H9 (cell line): Measurements from ENCODE around the gene E2F4. TPM values are rescaled to one million over a fixed set of nuclear protein-coding genes. Genes with fewer than 3 reads are reported as not detected.

Source experiments
- DNase-seq: peaks from one replicate; pipeline ENCODE4 v3.0.0-alpha.2; 2017
- H2AFZ ChIP-seq: one replicate; pipeline ENCODE4 v1.6.1; 2013; ENCODE audit warnings: mild to moderate bottlenecking, low read length, control low read depth, moderate library complexity
- H2AK5ac ChIP-seq: 2 replicates; pipeline ENCODE4 v1.6.1; 2013; ENCODE audit warnings: low read length, control low read depth, mixed read lengths; ENCODE audit not compliant: insufficient read length
- H2BK120ac ChIP-seq: one replicate; pipeline ENCODE4 v1.6.1; 2013; ENCODE audit warnings: low read depth, mild to moderate bottlenecking, low read length, control low read depth, inconsistent platforms; ENCODE audit not compliant: poor library complexity, severe bottlenecking
- H2BK12ac ChIP-seq: 2 replicates; pipeline ENCODE4 v1.6.1; 2013; ENCODE audit warnings: low read length, control low read depth, mixed read lengths, low read depth; ENCODE audit not compliant: insufficient read length
- H2BK15ac ChIP-seq: 2 replicates; pipeline ENCODE4 v1.6.1; 2013; ENCODE audit warnings: low read depth, low read length, control low read depth
- H2BK20ac ChIP-seq: one replicate; pipeline ENCODE4 v1.6.1; 2013; ENCODE audit warnings: low read depth, mild to moderate bottlenecking, low read length, control low read depth, inconsistent platforms; ENCODE audit not compliant: poor library complexity, severe bottlenecking
- H2BK5ac ChIP-seq: 2 replicates; pipeline ENCODE4 v1.6.1; 2013; ENCODE audit warnings: low read length, control low read depth, mixed read lengths; ENCODE audit not compliant: insufficient read length
- H3K14ac ChIP-seq: 2 replicates; pipeline ENCODE4 v1.6.1; 2013; ENCODE audit warnings: low read length, control low read depth; ENCODE audit not compliant: insufficient read depth
- H3K18ac ChIP-seq: 2 replicates; pipeline ENCODE4 v1.6.1; 2013; ENCODE audit warnings: low read depth, mild to moderate bottlenecking, mixed read lengths, low read length, control low read depth; ENCODE audit not compliant: insufficient read length
- H3K23ac ChIP-seq: 2 replicates; pipeline ENCODE4 v1.6.1; 2013; ENCODE audit warnings: low read length, control low read depth, mixed read lengths, low read depth; ENCODE audit not compliant: insufficient read length
- H3K23me2 ChIP-seq: 2 replicates; pipeline ENCODE4 v1.6.1; 2013; ENCODE audit warnings: low read depth, mild to moderate bottlenecking, mixed read lengths, low read length, control low read depth; ENCODE audit not compliant: insufficient read length, poor library complexity, severe bottlenecking
- H3K27ac ChIP-seq: 2 replicates; pipeline ENCODE4 v1.5.1; 2013; ENCODE audit warnings: low read length, control low read depth, mixed read lengths, low read depth; ENCODE audit not compliant: insufficient read length
- H3K27me3 ChIP-seq: 2 replicates; pipeline ENCODE4 v1.6.1; 2013; ENCODE audit warnings: low read length, control low read depth, inconsistent platforms; ENCODE audit not compliant: insufficient read depth
- H3K4ac ChIP-seq: 2 replicates; pipeline ENCODE4 v1.6.1; 2013; ENCODE audit warnings: low read depth, mild to moderate bottlenecking, control low read depth, inconsistent platforms, low read length, moderate library complexity
- H3K4me1 ChIP-seq: 2 replicates; pipeline ENCODE4 v1.6.1; 2013; ENCODE audit warnings: low read length, control low read depth, inconsistent platforms; ENCODE audit not compliant: insufficient read depth
- H3K4me2 ChIP-seq: 2 replicates; pipeline ENCODE4 v1.6.1; 2013; ENCODE audit warnings: low read length, control low read depth, mixed read lengths; ENCODE audit not compliant: insufficient read length, insufficient read depth
- H3K56ac ChIP-seq: 2 replicates; pipeline ENCODE4 v1.6.1; 2013; ENCODE audit warnings: low read depth, mild to moderate bottlenecking, mixed read lengths, low read length, control low read depth; ENCODE audit not compliant: insufficient read length
- H3K79me1 ChIP-seq: 2 replicates; pipeline ENCODE4 v1.6.1; 2013; ENCODE audit warnings: low read depth, mild to moderate bottlenecking, moderate library complexity, low read length, control low read depth, inconsistent platforms; ENCODE audit not compliant: insufficient read depth, poor library complexity, severe bottlenecking
- H3K79me2 ChIP-seq: 2 replicates; pipeline ENCODE4 v1.6.1; 2013; ENCODE audit warnings: low read length, control low read depth, inconsistent platforms; ENCODE audit not compliant: insufficient read depth
- H3K9ac ChIP-seq: 2 replicates; pipeline ENCODE4 v1.6.1; 2013; ENCODE audit warnings: low read length, control low read depth, mixed read lengths; ENCODE audit not compliant: insufficient read length; ENCODE audit errors: extremely low read depth
- H3K9me3 ChIP-seq: one replicate; pipeline ENCODE4 v1.6.1; 2013; ENCODE audit warnings: low read depth, low read length, inconsistent platforms; ENCODE audit not compliant: control insufficient read depth
- H3T11ph ChIP-seq: one replicate; pipeline ENCODE4 v1.6.1; 2013; ENCODE audit warnings: mild to moderate bottlenecking, low read length, control low read depth, inconsistent platforms
- H4K20me1 ChIP-seq: one replicate; pipeline ENCODE4 v1.6.1; 2013; ENCODE audit not compliant: control insufficient read depth, insufficient read length, insufficient read depth
- H4K5ac ChIP-seq: 2 replicates; pipeline ENCODE4 v1.6.1; 2013; ENCODE audit warnings: low read depth, mild to moderate bottlenecking, mixed read lengths, low read length, control low read depth; ENCODE audit not compliant: insufficient read length
- H4K8ac ChIP-seq: replicated peaks from 2 replicates; pipeline ENCODE4 v1.6.1; 2013; ENCODE audit warnings: low read length, control low read depth, mixed read lengths, low read depth; ENCODE audit not compliant: insufficient read length
- H4K91ac ChIP-seq: 2 replicates; pipeline ENCODE4 v1.6.1; 2013; ENCODE audit warnings: low read depth, mild to moderate bottlenecking, moderate library complexity, mixed read lengths, low read length, control low read depth; ENCODE audit not compliant: insufficient read length
- H3K27ac Mint-ChIP-seq, 3 experiments: 2 replicates in 2 of 3; 3 replicates in 1 of 3; pipeline ENCODE4 v1.8.0; 2020 to 2021; ENCODE audit warnings: mixed read lengths in 3 of 3, mild to moderate bottlenecking in 1 of 3, moderate library complexity in 1 of 3
- H3K27me3 Mint-ChIP-seq: 2 replicates; pipeline ENCODE4 v1.8.0; 2021; ENCODE audit warnings: low read depth, mild to moderate bottlenecking, moderate library complexity, mixed read lengths
- H3K36me3 Mint-ChIP-seq, 3 experiments: 2 replicates in 2 of 3; 3 replicates in 1 of 3; pipeline ENCODE4 v1.8.0; 2020 to 2021; ENCODE audit warnings: low read depth in 3 of 3, mixed read lengths in 3 of 3; ENCODE audit not compliant: insufficient read depth in 1 of 3
- H3K4me1 Mint-ChIP-seq, 2 experiments: 2 replicates each; pipeline ENCODE4 v1.8.0; 2020; ENCODE audit warnings: mixed read lengths in 2 of 2
- H3K4me3 Mint-ChIP-seq, 2 experiments: 2 replicates in 1 of 2; 3 replicates in 1 of 2; pipeline ENCODE4 v1.8.0; 2020 to 2021; ENCODE audit warnings: mild to moderate bottlenecking in 2 of 2, mixed read lengths in 2 of 2, moderate library complexity in 1 of 2
- H3K9me3 Mint-ChIP-seq, 2 experiments: 2 replicates in 1 of 2; 3 replicates in 1 of 2; pipeline ENCODE4 v1.8.0; 2020; ENCODE audit warnings: mild to moderate bottlenecking in 2 of 2, mixed read lengths in 2 of 2, moderate library complexity in 1 of 2
- CTCF ChIP-seq: fragments of 200-600 bp; sonication (generic); conservative IDR thresholded peaks from 3 replicates; pipeline ENCODE4 v1.8.0; 2021; ENCODE audit warnings: antibody characterized with exemption, mild to moderate bottlenecking
- WGBS: extraction: QIAGEN DNeasy Blood & Tissue Kit; methylation state at CpG from one replicate; pipeline ENCODE4 v1.1.7; 2013; ENCODE audit warnings: missing lambda C conversion rate, low lambda C conversion rate, mixed read lengths; ENCODE audit not compliant: insufficient read length; ENCODE audit errors: extremely low coverage; 5-methylcytosine and 5-hydroxymethylcytosine counted together
- total RNA-seq: library from RNA; stranded (reverse); gene quantifications from 2 replicates; pipeline ENCODE4 v1.2.1, GENCODE V29; 2021

E2F4 gene
- total RNA-seq, 1 experiment from 2014 or later: 116 TPM

DNA sequence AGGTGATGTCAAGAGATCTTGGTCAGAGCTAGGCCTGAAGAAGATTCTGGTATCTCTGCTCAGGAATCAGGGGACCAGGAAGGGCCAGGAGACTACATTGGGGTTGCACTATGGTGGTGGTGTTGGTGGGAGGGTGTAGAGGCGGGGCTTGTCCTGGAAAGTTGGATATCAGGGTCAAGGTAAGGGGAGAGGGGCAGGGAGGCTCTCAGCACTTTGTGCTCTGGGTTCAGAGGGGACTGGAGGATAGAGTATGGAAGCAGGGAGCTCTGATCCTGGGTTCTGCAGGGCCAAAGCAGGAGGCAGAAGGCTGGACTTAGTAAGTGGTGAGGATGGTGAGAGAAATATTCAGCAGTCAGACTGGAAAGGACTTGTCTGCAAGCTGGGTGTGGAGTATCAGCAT is 18.6 kb upstream of the E2F4 start:
- H3K4me3 Mint-ChIP-seq: peak overlapping the region; percentile 71 to 89
- peaks cover 0 to 6% (median 2%) of the 10 kb centered on the region in 3 experiments; a peak in 2 of 7 replicates for H3K36me3 Mint-ChIP-seq

More for the DNA sequence above, 18.6 kb upstream of the E2F4 start:
- Histone ChIP-seq H3K23me2 (peaks cover 22% of the 10 kb centered on the region), H2BK20ac (no peak overlapping the region), H2AK5ac (no peak overlapping the region), H4K8ac (no peak overlapping the region), H3K79me1 (no peaks in the 10 kb centered on the region), H3K4ac (no peak overlapping the region), H3K23ac (no peak overlapping the region), H3K27me3 (peaks cover 40% of the 10 kb centered on the region; the same call in 1 of the 2 replicates), H3K9me3 (no peaks in the 10 kb centered on the region), H2BK12ac (no peak overlapping the region), H3K4me2 (peak overlapping the region; percentile 58), H3K79me2 (no peaks in the 10 kb centered on the region), H2AFZ (no peak overlapping the region), H3T11ph (no peak overlapping the region), H2BK5ac (no peak overlapping the region), H2BK120ac (no peak overlapping the region), H3K56ac (no peak overlapping the region), H3K27ac (no peak overlapping the region), H4K91ac (no peak overlapping the region), H3K18ac (no peak overlapping the region), H3K4me1 (peaks cover 5% of the 10 kb centered on the region; the same call in 1 of the 2 replicates), H4K20me1 (no peaks in the 10 kb centered on the region), H4K5ac (no peak overlapping the region), H3K9ac (no peak overlapping the region), H3K14ac (no peak overlapping the region), H2BK15ac (no peak overlapping the region)
- no peak for TF ChIP-seq CTCF
- peaks cover 80% of the 10 kb centered on the region for H3K27me3 Mint-ChIP-seq
- no peak overlapping the region for H3K27ac Mint-ChIP-seq
- DNase-seq: no peak
- H3K9me3 Mint-ChIP-seq: peaks cover 0 to 2% of the 10 kb centered on the region in 2 experiments; a peak in 1 of 5 replicates
- peaks cover 36 to 44% of the 10 kb centered on the region in 2 experiments for H3K4me1 Mint-ChIP-seq
- no CpG with 5 or more reads among the region's 1 CpG for WGBS
